ENCODE measurements around the gene AFAP1L2.

The AFAP1L2 gene

DNA sequence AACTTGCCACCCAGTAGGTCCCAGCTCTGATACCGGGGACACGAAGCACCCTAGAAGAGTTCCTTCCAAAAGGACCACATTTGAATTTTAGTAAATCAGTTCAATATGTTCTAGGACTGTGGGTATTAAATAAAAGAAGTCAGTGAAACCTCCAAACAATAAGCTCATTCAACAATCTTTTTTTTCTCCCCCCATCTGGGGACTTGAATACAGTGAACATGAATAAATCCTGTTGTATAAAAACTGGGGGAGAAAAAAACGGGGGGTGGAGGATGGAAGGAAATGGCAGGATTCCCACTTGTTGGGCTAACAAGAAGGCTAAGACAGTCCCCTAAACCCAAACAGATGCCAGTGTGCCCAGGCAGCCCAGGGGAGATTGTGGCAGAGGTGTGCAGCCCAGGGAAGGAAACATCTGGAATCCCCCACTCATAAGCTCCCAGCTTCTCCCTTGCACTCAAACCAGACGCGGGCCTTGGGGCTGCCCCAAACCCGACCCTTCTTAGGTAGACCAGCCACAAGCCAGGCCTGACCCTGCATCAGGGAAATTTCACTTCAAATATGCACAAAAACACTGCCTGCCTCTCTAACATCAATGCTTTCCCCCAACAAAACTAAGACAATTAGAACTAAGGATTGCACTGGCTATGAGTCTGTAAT, 8.8 kb downstream of the AFAP1L2 start:
- TF ChIP-seq, protein P1, sequence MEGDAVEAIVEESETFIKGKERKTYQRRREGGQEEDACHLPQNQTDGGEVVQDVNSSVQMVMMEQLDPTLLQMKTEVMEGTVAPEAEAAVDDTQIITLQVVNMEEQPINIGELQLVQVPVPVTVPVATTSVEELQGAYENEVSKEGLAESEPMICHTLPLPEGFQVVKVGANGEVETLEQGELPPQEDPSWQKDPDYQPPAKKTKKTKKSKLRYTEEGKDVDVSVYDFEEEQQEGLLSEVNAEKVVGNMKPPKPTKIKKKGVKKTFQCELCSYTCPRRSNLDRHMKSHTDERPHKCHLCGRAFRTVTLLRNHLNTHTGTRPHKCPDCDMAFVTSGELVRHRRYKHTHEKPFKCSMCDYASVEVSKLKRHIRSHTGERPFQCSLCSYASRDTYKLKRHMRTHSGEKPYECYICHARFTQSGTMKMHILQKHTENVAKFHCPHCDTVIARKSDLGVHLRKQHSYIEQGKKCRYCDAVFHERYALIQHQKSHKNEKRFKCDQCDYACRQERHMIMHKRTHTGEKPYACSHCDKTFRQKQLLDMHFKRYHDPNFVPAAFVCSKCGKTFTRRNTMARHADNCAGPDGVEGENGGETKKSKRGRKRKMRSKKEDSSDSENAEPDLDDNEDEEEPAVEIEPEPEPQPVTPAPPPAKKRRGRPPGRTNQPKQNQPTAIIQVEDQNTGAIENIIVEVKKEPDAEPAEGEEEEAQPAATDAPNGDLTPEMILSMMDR (conservative IDR thresholded peaks at IDR 0.05; ENCODE audit: low read length): no peak
- no peak for DNase-seq (ENCODE audit: low read depth)
- no peak overlapping the region for H3K4me3 ChIP-seq (ENCODE audit: low read length)

DNA sequence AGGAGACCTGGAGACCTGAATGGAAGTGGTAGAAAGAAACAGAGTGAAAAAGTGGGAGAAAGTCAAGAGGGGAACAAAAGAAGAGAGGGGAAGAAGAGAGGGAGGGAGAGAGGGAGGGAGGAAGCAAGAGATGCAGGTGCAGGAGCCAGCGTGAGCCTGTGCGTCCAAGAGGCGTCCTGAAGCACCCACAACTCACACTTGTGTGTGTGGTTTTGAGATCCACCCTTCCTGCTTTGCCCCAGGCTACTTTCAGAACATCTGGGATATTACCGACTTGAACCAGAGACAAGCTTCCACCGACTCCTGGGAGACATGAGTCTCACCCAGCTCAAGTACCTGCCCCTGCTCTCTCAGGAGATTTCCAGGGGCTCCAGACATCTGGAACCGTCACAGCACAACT, 9.8 kb downstream of the AFAP1L2 start:
- TF ChIP-seq, protein P1 (conservative IDR thresholded peaks at IDR 0.05; ENCODE audit: low read length): no peak
- DNase-seq (ENCODE audit: low read depth): no peak
- H3K4me3 ChIP-seq (ENCODE audit: low read length): no peak overlapping the region

DNA sequence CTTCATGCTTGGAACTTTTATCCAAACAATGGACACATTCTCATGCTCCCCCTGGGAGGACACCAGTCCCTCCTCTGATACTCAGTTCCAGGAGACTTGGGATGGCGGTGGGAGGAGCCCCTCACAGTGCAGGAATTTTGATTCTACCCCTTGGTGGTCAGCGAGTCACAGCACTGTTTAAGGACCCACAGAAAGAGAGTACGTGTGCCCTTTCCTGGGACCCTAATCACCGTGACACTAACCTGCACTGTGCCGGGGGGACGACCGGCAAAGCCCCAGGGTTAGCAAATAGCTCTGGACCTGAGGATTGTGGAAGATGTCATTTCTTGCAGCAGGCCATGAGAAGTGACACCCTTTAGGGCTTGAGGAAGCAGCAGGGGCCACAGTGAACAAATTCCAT, 10.4 kb downstream of the AFAP1L2 start:
- TF ChIP-seq, protein P1 (conservative IDR thresholded peaks at IDR 0.05; ENCODE audit: low read length): no peak
- H3K4me3 ChIP-seq (ENCODE audit: low read length): no peak overlapping the region
- no peak for DNase-seq (ENCODE audit: low read depth)

DNA sequence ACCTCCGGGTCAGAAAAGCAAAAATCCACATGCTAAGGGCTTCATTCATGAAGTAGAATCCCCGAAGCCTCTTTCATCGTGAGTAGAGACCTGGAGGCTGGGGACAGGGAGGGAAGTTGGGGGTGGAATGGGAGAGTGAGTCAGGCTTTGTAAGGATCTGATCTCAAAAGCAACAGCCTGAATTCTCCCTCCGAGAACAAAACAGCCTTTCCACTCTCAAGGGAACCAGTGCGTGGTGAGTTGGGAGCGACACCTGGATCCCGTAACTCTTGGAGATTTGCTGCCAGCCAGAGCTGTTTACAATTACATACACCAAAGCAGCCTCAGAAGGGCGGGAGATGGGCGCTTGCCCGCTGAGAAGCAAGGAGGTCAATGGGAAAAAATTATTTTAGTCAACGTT, 10.8 kb downstream of the AFAP1L2 start:
- DNase-seq (ENCODE audit: low read depth): no peak
- TF ChIP-seq, protein P1 (conservative IDR thresholded peaks at IDR 0.05; ENCODE audit: low read length): no peak
- H3K4me3 ChIP-seq (ENCODE audit: low read length): no peak overlapping the region

DNA sequence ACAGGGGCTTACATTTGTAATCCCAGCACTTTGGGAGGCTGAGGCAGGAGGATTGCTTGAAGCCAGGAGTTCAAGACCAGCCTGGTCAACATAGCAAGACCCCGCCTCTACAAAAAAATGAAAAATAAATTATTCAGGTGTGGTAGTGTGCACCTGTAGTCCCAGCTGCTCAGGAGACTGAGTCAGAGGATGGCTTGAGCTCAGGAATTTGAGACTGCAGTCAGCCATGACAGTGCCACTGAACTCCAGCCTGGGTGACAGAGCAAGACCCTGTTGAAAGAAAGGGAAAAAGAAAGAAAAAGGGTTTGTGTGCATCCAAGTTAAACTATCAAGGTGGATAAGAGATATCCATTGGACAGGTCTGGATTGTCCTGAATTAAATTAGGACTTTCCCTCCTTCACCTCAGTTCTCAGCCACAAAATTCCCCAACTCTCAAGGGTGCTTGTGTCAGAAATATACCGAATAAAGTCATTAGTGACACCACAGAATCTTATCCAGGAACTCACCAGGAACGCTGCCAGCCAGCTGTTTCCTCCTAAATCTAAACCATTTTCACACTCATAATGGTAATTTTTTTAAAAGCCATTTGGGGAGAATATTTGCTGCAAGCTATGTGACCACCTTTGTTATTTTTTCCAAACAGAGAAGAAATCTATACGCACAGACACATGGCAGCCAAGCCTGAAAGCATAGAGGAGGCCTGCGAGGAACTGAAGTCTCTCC, 12.0 kb downstream of the AFAP1L2 start:
- no peak for DNase-seq (ENCODE audit: low read depth)
- H3K4me3 ChIP-seq (ENCODE audit: low read length): no peak overlapping the region
- TF ChIP-seq, protein P1 (conservative IDR thresholded peaks at IDR 0.05; ENCODE audit: low read length): no peak

DNA sequence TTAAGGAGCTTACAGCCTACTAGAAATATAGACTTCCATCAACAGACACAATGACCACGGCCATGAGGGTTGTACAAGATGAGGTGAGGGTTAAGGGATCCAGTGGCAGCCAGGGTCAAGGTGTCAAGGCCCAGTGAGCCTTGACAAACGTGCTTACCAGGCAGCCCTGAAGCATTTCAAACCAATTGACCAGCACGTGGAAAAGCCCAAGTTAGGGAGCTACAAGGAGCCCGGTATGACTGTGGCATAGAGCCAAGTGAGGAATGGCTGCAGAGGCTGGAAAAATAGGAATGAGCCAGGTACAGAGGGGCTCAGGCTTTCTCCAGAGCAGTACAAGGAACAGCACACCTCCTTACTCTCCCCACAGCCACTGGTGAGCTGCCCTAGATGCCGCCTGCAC, 12.7 kb downstream of the AFAP1L2 start:
- TF ChIP-seq, protein P1 (conservative IDR thresholded peaks at IDR 0.05; ENCODE audit: low read length): no peak
- no peak overlapping the region for H3K4me3 ChIP-seq (ENCODE audit: low read length)

DNA sequence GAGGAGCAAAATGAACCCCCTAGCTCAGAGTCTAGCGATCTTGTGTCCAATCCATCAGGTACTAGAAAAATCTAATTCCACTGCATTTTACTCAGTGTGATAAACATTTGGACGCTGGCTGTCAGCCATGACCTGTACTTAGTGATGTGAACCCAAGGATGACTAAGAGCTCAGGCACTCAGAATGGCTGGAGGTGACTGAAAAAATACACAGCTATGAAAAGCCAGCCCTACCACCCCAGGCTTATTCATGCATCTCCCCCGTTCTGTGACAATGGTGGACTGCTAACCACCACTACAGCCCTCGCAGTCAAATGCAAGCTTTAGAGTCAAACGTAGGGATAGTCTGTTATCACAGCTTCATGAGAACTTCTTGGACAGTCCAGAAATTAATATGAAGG, 14.9 kb downstream of the AFAP1L2 start:
- TF ChIP-seq, protein P1 (conservative IDR thresholded peaks at IDR 0.05; ENCODE audit: low read length): no peak
- no peak for DNase-seq (ENCODE audit: low read depth)

More for the DNA sequence above, 12.7 kb downstream of the AFAP1L2 start:
- DNase-seq (ENCODE audit: low read depth): no peak

More for the DNA sequence above, 14.9 kb downstream of the AFAP1L2 start:
- H3K4me3 ChIP-seq (ENCODE audit: low read length): no peak overlapping the region

All from AG10803 (cell line).